Tibial nerve (tissue), 4 donors: Measurements from ENCODE around the gene CUX1.

Source experiments
- EP300 ChIP-seq, 2 donors: sonication (generic); formaldehyde crosslinking; IDR thresholded peaks; one replicate each; pipeline ENCODE4 v1.6.1; 2017; ENCODE audit warnings: antibody characterized with exemption in 2 of 2, mild to moderate bottlenecking in 1 of 2
- POLR2A ChIP-seq, 2 donors: fragments of 450-650 bp; IDR thresholded peaks; one replicate each; pipeline ENCODE4 v1.6.1; 2017; ENCODE audit warnings: antibody characterized with exemption in 2 of 2, mild to moderate bottlenecking in 2 of 2, moderate library complexity in 2 of 2
- TF ChIP-seq, protein P1 (sequence below), 5 experiments: fragments of 200-600 bp in 3 of 5; fragments of 450-650 bp in 2 of 5; sonication (generic) in 3 of 5; IDR thresholded peaks; one replicate each; pipeline ENCODE4 v1.5.1; 2016 to 2019; ENCODE audit warnings: antibody characterized with exemption in 5 of 5, mild to moderate bottlenecking in 3 of 5, moderate library complexity in 2 of 5

DNA sequence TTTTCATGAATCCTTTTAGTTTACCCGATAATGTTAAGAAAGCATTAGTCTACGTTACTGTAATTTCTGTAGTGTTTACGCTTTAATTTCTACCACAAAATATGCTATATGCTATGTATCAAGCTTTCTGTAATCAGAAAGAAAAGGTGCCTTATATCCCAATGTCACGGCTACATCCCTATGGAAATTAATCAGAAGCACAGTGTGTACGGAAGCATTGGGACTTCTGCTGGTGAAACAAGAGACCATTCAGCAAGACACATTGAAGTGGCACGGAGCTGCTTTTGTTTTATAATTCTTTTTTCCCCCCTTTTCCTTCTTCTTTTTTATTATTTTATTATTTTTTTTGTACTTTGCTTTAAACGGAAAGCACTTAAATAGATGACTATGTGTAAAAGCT is 438.1 kb downstream of the CUX1 start:
- TF ChIP-seq, protein P1, sequence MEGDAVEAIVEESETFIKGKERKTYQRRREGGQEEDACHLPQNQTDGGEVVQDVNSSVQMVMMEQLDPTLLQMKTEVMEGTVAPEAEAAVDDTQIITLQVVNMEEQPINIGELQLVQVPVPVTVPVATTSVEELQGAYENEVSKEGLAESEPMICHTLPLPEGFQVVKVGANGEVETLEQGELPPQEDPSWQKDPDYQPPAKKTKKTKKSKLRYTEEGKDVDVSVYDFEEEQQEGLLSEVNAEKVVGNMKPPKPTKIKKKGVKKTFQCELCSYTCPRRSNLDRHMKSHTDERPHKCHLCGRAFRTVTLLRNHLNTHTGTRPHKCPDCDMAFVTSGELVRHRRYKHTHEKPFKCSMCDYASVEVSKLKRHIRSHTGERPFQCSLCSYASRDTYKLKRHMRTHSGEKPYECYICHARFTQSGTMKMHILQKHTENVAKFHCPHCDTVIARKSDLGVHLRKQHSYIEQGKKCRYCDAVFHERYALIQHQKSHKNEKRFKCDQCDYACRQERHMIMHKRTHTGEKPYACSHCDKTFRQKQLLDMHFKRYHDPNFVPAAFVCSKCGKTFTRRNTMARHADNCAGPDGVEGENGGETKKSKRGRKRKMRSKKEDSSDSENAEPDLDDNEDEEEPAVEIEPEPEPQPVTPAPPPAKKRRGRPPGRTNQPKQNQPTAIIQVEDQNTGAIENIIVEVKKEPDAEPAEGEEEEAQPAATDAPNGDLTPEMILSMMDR (IDR thresholded peaks at IDR 0.05): no peak
- TF ChIP-seq EP300 (IDR thresholded peaks at IDR 0.05) (no peak), POLR2A (IDR thresholded peaks at IDR 0.05) (no peak)
